Activated CD8-positive, alpha-beta memory T cell treated with anti-CD3 and anti-CD28 coated beads, Interleukin-2, amount 10 ng/mL, durations not matched to agents 7 days and 5 days (primary cell): ENCODE data around the gene ERC1. TPM values are rescaled to one million over a fixed set of nuclear protein-coding genes. Genes with fewer than 3 reads are reported as not detected.
"Not testable (repeated sequence)": the region's sequence is repeated elsewhere in the genome, so short reads cannot be mapped to it uniquely, and the experiment has no call there.

Experiments
- ATAC-seq: fragments of 150-1000 bp; cut with Tn5 transposase; one replicate; pipeline ENCODE4 v1.10.0; 2021; ENCODE audit warnings: moderate library complexity
- CTCF ChIA-PET: fragments of 350-600 bp; sonication (Branson Sonifier 250); formaldehyde crosslinking; loops from one replicate; lab custom pipeline; 2021; ENCODE audit warnings: antibody characterized with exemption; lab: Charles Lee
- DNase-seq: peaks from one replicate; pipeline ENCODE4 v3.0.0-alpha.2; 2020
- H3K27ac Mint-ChIP-seq: one replicate; pipeline ENCODE4 v1.8.0; 2021; ENCODE audit warnings: mild to moderate bottlenecking, mixed read lengths
- H3K27me3 Mint-ChIP-seq: one replicate; pipeline ENCODE4 v1.8.0; 2021; ENCODE audit warnings: mixed read lengths
- H3K36me3 Mint-ChIP-seq: one replicate; pipeline ENCODE4 v1.8.0; 2021; ENCODE audit warnings: mild to moderate bottlenecking, mixed read lengths
- H3K4me1 Mint-ChIP-seq: one replicate; pipeline ENCODE4 v1.8.0; 2021; ENCODE audit warnings: mixed read lengths
- H3K4me3 Mint-ChIP-seq: one replicate; pipeline ENCODE4 v1.8.0; 2021; ENCODE audit warnings: mild to moderate bottlenecking, moderate library complexity, mixed read lengths
- H3K9me3 Mint-ChIP-seq: one replicate; pipeline ENCODE4 v1.8.0; 2022; ENCODE audit warnings: low read depth, mixed read lengths
- total RNA-seq, 2 experiments: library from RNA; stranded (reverse); gene quantifications; one replicate each; pipeline ENCODE4 v1.2.3, GENCODE V29; 2021

ERC1 gene
- total RNA-seq, 2 experiments from 2014 or later: 18.8 to 25.2 TPM

DNA sequence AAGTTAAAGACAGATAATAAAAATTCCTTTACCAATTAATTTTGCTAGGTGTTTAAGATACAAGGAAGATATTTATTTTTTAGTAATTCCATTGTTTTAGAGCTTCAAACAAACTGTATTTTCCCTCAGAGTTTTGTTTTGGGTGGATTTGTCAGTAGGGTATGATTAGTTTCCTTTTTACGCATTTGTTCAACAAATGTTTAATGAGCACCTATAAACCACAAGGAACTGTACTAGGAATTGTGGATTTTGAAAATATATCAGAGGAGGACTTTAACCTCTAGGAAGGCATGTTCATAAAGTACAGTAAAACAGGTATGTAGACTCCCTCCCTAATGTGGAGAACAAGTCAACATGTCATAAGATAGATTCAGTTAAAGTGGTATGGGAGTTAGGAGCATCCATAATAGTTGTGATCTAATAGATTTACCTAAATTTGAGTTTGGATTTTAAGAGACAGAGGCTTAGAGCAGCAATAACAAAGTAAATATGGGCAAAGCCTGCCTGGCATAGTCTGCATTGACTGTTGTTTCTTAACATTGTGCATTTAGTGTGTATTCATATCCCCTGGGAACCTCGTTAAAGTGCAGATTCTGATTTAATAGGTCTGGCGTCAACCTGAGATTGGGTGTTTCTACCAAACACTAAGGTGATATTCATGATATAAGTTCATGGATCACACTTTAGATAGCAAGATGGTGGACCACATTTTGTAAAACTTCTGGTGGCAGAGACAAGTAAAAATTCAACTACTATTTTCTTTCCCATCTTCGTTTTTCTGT is 232.0 kb downstream of the ERC1 start:
- Mint-ChIP-seq H3K4me1 (peaks cover 16% of the 10 kb centered on the region), H3K36me3 (peaks cover 4% of the 10 kb centered on the region), H3K27me3 (no peaks in the 10 kb centered on the region), H3K27ac (no peak overlapping the region), H3K9me3 (no peaks in the 10 kb centered on the region), H3K4me3 (no peak overlapping the region)
- CTCF ChIA-PET: no interaction called here
- no peak for DNase-seq
- no peak for ATAC-seq

DNA sequence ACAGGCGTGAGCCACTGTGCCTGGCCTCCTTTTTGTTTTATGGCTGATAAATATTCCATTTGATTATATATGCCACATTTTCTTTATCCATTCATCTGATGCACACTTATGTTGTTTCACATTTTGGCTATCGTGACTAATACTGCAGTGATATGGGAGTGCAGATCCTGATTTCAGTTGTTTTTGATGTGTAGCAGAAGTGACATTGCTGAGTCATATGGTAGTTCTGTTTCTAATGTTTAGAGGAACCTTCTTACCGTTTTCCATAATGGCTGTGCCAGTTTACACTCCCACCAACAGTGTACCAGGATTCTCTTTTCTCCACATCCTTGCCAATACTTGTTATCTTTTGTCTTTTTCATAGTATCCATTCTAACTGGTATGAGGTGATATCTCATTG is 235.9 kb downstream of the ERC1 start:
- H3K36me3 Mint-ChIP-seq: peaks cover 14% of the 10 kb centered on the region
- ATAC-seq: peak; percentile 16
- CTCF ChIA-PET: interaction anchor here (1.4 kb wide), 1 partner anchor 110 kb away, joined by 4 read pairs; no protein-coding TSS in a partner anchor

DNA sequence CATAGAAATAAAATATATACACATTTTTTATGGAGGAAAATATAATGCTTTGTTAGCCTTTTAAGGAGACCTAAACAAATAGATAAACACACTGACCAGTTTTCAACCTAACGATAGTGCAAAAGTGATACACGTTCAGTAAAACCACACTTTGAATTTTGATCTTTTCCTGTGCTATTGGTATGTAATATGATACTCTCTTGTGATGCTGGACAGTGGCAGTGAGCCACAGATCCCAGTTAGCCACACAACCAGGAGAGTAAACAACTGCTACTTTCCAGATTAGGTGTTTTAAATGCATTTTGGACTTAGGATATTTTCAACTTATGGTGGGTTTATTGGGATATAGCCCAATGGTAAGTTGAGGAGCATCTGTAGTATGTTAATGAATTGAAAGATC is 243.1 kb downstream of the ERC1 start:
- Mint-ChIP-seq H3K4me3 (no peak overlapping the region), H3K36me3 (peaks cover 14% of the 10 kb centered on the region), H3K27me3 (no peaks in the 10 kb centered on the region), H3K9me3 (peaks cover 3% of the 10 kb centered on the region), H3K4me1 (no peaks in the 10 kb centered on the region), H3K27ac (no peak overlapping the region)
- ATAC-seq: no peak
- no peak for DNase-seq
- CTCF ChIA-PET: no interaction called here

More for the DNA sequence above, 235.9 kb downstream of the ERC1 start:
- no peak for DNase-seq
- Mint-ChIP-seq H3K4me1 (peaks cover 16% of the 10 kb centered on the region), H3K9me3 (peaks cover under 1% of the 10 kb centered on the region), H3K4me3 (no peak overlapping the region), H3K27me3 (no peaks in the 10 kb centered on the region), H3K27ac (no peak overlapping the region)

DNA sequence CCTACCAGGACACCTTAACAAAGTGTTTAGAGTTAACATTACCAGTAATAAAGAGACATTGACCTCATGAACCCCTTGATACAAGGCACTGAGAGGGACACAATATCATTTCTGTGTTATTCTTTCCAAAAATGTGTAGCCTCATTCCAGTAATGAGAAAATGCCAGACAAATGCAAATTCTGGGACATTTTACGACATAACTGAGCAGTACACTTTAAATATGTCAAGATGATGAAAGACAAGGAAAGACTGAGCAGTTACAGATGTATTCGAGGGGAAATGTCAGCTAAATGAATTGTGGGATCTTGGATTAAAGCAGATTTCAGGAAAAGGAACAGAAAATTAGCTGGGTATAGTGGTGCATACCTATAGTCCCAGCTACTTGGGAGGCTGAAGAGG is 255.6 kb downstream of the ERC1 start:
- Mint-ChIP-seq H3K4me1 (no peaks in the 10 kb centered on the region), H3K27me3 (no peaks in the 10 kb centered on the region), H3K27ac (no peak overlapping the region), H3K4me3 (no peak overlapping the region), H3K9me3 (no peaks in the 10 kb centered on the region), H3K36me3 (no peaks in the 10 kb centered on the region)
- CTCF ChIA-PET: no interaction called here
- no peak for ATAC-seq
- DNase-seq: no peak

GRCh38 chr12:1250641-1251040 is 259.6 kb downstream of the ERC1 start:
- H3K36me3 Mint-ChIP-seq: peaks cover 1% of the 10 kb centered on the region
- no peaks in the 10 kb centered on the region for H3K9me3 Mint-ChIP-seq
- H3K27me3 Mint-ChIP-seq: no peaks in the 10 kb centered on the region
- H3K4me1 Mint-ChIP-seq: no peaks in the 10 kb centered on the region
- DNase-seq (no peak), ATAC-seq (no peak)
- H3K27ac Mint-ChIP-seq: no peak overlapping the region
- no peak overlapping the region for H3K4me3 Mint-ChIP-seq
- CTCF ChIA-PET: no interaction called here

- peaks cover 1% of the 10 kb centered on the region for H3K36me3 Mint-ChIP-seq
- ATAC-seq (no peak), DNase-seq (no peak)
- H3K4me1 Mint-ChIP-seq: no peaks in the 10 kb centered on the region
- H3K27me3 Mint-ChIP-seq: no peaks in the 10 kb centered on the region
- H3K4me3 Mint-ChIP-seq: no peak overlapping the region
- CTCF ChIA-PET: interaction anchor here (1.0 to 1.5 kb wide), 2 partner anchors 135 to 330 kb away, joined by 3 to 4 read pairs; no protein-coding TSS in a partner anchor
- H3K9me3 Mint-ChIP-seq: no peaks in the 10 kb centered on the region
- no peak overlapping the region for H3K27ac Mint-ChIP-seq
Observed at GRCh38 chr12:1252758-1253157, 261.7 kb downstream of the ERC1 start.

DNA sequence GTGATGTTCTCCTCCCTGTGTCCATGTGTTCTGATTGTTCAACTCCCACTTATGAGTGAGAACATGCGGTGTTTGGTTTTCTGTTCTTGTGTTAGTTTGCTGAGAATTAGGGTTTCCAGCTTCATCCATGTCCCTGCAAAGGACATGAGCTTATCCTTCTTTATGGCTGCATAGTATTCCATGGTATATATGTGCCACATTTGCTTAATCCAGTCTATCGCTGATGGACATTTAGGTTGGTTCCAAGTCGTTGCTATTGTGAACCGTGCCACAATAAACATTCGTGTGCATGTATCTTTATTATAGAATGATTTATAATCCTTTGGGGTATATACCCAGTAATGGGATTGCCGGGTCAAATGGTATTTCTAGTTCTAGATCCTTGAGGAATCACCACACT is 264.1 kb downstream of the ERC1 start:
- H3K27me3 Mint-ChIP-seq, DNase-seq, H3K27ac Mint-ChIP-seq, ATAC-seq, H3K4me1 Mint-ChIP-seq, H3K4me3 Mint-ChIP-seq, H3K9me3 Mint-ChIP-seq, CTCF ChIA-PET, H3K36me3 Mint-ChIP-seq: not testable (repeated sequence)

- H3K9me3 Mint-ChIP-seq, CTCF ChIA-PET, H3K4me3 Mint-ChIP-seq, ATAC-seq, H3K36me3 Mint-ChIP-seq, DNase-seq, H3K4me1 Mint-ChIP-seq, H3K27me3 Mint-ChIP-seq, H3K27ac Mint-ChIP-seq: not testable (repeated sequence)
Observed at GRCh38 chr12:1255854-1256253, 264.8 kb downstream of the ERC1 start.

DNA sequence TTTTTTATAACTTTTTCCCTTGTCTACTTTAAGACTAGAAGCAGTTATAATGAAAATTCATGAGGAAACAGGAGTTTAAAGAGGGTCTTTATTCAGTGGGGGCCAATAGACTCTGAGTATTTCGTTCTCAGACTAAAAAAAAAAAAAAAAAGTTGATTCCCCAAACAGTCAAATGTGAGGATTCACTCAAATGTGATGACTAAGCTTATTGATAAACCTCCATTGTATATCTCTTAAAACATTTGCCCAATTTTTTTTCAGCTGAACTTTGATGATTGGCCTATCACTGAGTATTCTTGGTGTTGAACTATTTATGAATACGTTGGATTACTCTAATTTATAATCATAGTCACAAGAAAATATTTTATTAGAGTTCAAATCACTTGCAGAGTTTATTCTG is 265.3 kb downstream of the ERC1 start:
- no peak for DNase-seq
- no peak overlapping the region for H3K4me3 Mint-ChIP-seq

GRCh38 chr12:1256991-1257390 is 266.0 kb downstream of the ERC1 start:
- H3K36me3 Mint-ChIP-seq: peaks cover 3% of the 10 kb centered on the region
- H3K27me3 Mint-ChIP-seq: no peaks in the 10 kb centered on the region
- no peak overlapping the region for H3K4me3 Mint-ChIP-seq
- no peaks in the 10 kb centered on the region for H3K9me3 Mint-ChIP-seq
- no peak for DNase-seq
- no peak overlapping the region for H3K27ac Mint-ChIP-seq
- ATAC-seq: no peak
- CTCF ChIA-PET: interaction anchor here (1.4 to 1.7 kb wide), 2 partner anchors 9 to 139 kb away, joined by 3 to 7 read pairs; no protein-coding TSS in a partner anchor
- H3K4me1 Mint-ChIP-seq: no peaks in the 10 kb centered on the region

More for the DNA sequence above, 265.3 kb downstream of the ERC1 start:
- H3K4me1 Mint-ChIP-seq: no peaks in the 10 kb centered on the region
- peaks cover 1% of the 10 kb centered on the region for H3K36me3 Mint-ChIP-seq
- no peaks in the 10 kb centered on the region for H3K9me3 Mint-ChIP-seq
- CTCF ChIA-PET: interaction anchor here (1.7 kb wide), 1 partner anchor 10 kb away, joined by 7 read pairs; no protein-coding TSS in a partner anchor
- H3K27me3 Mint-ChIP-seq: no peaks in the 10 kb centered on the region
- H3K27ac Mint-ChIP-seq: no peak overlapping the region
- no peak for ATAC-seq

GRCh38 chr12:1262011-1262410 is 271.0 kb downstream of the ERC1 start:
- H3K4me3 Mint-ChIP-seq: no peak overlapping the region
- no peak for DNase-seq
- H3K36me3 Mint-ChIP-seq: peaks cover 4% of the 10 kb centered on the region
- H3K27ac Mint-ChIP-seq: no peak overlapping the region
- no peaks in the 10 kb centered on the region for H3K4me1 Mint-ChIP-seq
- no peaks in the 10 kb centered on the region for H3K9me3 Mint-ChIP-seq
- CTCF ChIA-PET: no interaction called here
- H3K27me3 Mint-ChIP-seq: no peaks in the 10 kb centered on the region
- no peak for ATAC-seq

DNA sequence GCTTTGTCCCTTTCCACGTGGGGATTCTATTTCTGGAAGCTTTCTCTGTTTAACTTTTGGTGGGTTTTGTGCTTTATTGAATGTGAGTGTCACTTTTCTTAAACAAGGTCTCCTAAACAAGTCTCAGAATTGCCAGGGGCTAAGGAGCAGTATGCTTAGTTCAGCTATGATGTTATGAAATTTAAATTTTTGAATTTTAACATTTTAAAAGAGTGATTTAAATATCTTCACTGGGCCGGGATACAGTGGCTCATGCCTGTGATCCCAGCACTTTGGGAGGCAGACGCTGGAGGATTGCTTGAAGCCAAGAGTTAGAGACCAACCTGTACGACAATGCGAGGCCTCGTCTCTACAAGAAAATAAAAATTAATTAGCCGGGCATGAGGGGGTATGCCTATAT is 276.2 kb downstream of the ERC1 start:
- no peaks in the 10 kb centered on the region for H3K27me3 Mint-ChIP-seq
- H3K36me3 Mint-ChIP-seq: peaks cover 2% of the 10 kb centered on the region
- no peak overlapping the region for H3K4me3 Mint-ChIP-seq
- CTCF ChIA-PET: interaction anchor here (1.1 to 2.2 kb wide), 3 partner anchors 10 to 316 kb away, joined by 3 to 8 read pairs (median 7); no protein-coding TSS in a partner anchor
- DNase-seq (no peak), ATAC-seq (no peak)
- peaks cover 7% of the 10 kb centered on the region for H3K4me1 Mint-ChIP-seq
- no peak overlapping the region for H3K27ac Mint-ChIP-seq
- no peaks in the 10 kb centered on the region for H3K9me3 Mint-ChIP-seq

DNA sequence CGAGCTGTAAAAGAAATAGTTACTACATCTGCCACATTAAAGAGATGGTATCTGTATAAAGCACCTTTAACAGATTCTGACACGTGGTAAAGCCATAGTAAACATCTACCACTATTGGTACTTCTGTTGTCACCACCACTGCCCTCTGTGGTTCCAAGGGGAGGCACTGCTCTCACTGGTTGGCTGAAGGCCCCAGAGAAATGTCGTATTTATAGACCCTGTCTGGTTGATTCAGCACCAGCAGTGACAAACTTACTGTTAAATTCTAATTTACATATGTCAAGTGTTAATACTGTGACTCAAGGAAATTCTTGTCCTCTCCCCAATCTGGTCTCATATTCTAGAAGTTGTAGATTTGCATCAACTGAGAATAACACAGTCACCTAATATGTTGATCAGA is 281.1 kb downstream of the ERC1 start:
- Mint-ChIP-seq H3K36me3 (peaks cover 3% of the 10 kb centered on the region), H3K9me3 (no peaks in the 10 kb centered on the region), H3K4me1 (peaks cover 9% of the 10 kb centered on the region), H3K4me3 (no peak overlapping the region), H3K27ac (no peak overlapping the region), H3K27me3 (no peaks in the 10 kb centered on the region)
- DNase-seq (peak; percentile 46), ATAC-seq (no peak)
- CTCF ChIA-PET: interaction anchor here (1.2 kb wide), 1 partner anchor 65 kb away, joined by 3 read pairs; no protein-coding TSS in a partner anchor

DNA sequence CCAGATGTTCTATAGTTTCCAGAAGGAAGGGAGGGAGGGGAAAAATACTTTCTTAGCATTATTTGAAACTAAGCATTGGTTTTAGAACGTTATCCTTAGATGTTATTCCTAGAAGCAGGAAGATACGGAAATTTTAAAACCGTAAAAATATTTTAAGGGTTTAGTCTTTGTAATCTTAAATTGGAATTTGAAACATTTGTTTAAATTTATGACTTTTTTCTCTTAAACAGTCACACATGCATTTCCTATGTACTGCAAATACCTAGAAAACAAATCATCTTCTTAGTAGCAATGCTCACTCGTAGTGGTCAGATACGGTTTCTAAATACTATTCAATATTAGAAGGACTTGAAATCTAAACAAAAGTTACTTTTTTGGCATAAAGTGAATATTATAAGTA is 282.0 kb downstream of the ERC1 start:
- DNase-seq (no peak), ATAC-seq (no peak)
- Mint-ChIP-seq H3K4me1 (peaks cover 16% of the 10 kb centered on the region), H3K9me3 (no peaks in the 10 kb centered on the region), H3K36me3 (peaks cover 3% of the 10 kb centered on the region), H3K27me3 (no peaks in the 10 kb centered on the region), H3K4me3 (no peak overlapping the region), H3K27ac (no peak overlapping the region)
- CTCF ChIA-PET: no interaction called here
